GM20431 (cell line): ENCODE results near the gene SETD2.

Experiments used
- in situ Hi-C: fragments of 300-500 bp; cut with MseI, MboI; formaldehyde crosslinking; loops from one replicate; pipeline ENCODE4 v1.15.0; 2020; ENCODE audit warnings: low sequenced_read_pairs; ENCODE audit not compliant: unreplicated experiment

Gene SETD2

GRCh38 chr3:46988616-46989015 lies 175.3 kb downstream of the SETD2 start:
- in situ Hi-C loops = no loop called here

DNA sequence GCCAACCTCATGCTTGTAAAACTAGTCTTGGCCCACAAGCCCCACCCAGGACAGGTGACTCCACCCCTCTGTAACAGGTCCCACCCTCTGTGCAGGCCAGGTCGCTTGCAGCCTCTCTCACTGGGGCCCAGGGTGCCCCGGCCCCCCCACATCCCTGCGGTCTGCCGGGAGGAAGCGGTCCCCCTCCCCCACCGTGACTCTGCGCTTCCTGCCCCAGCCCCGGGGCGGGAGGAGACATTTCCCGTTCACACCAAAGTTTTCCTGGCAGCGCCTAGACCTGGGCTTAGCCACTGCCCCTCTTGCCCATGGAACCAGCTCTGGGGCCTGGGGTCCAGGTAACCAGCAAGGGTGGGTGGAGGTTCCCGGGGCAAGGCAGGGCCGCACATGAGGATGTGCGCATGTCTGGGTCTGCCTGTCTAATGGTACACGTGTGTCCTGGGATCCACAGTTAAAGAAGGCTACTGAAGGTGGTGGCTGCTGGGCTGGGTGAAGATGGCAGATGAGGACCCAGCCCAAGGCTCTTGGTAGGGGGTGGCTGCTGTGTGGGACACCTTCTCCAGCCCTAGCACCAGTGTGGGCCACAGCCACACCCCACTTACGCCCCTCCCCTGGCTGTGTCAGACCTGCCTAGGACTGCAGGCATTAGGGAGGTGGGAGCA lies 176.0 kb downstream of the SETD2 start:
- in situ Hi-C loops = no loop called here

DNA sequence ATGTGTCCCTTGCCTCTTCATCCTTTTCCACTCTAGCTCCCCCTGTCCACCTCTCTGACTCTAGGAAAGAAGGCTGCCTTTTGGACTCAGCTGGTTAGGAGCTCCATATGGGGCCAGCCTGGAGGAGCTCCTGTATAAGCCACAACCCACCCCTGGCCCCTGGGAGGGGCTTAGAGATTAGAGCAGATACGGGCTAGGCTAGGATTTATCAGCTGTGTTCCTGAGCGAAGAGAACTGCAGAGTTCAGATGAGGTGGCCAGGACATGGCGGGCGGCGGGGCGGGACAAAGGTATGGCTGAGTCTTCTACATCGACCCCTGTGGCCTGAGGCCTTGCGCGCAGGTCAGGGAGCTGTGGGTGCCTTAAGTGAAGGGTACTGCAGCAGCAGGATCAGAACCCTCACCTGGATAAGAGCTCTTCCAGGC lies 176.6 kb downstream of the SETD2 start:
- in situ Hi-C loops = no loop called here

GRCh38 chr3:46986782-46987310 lies 177.1 kb downstream of the SETD2 start:
- in situ Hi-C loops = no loop called here

DNA sequence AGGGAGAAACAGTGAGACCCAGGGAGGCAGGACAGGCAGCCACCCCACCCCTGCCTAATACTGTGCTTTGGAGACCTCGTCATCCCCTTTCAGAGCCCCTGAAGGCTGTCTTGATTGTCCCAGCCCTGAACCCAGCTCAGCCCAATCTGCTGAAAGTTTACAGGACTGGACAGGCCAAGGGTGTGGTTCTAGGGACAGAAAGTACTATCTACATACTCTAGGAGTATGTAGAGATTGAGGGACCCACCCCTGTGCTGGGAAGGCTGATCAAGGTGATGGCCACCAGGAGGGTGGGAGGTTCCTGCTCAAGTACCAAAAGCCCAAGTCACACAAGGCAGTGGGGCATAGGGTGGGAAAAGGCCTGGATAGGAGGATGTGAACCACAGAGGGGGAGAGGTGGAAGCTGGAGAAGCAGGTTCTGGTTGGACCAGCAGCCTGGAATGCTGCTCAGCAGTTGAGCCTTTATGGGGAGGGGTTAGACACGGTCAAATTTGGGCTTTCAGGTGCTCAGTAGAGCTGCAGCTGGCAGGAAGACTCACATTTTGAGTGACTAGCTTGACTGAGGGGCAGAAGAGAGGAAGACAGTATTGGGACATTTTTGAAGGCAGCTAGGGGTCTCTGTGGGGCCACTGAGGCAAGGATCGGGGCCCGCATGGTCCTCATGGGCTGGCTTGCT lies 177.7 kb downstream of the SETD2 start:
- in situ Hi-C loops = no loop called here

DNA sequence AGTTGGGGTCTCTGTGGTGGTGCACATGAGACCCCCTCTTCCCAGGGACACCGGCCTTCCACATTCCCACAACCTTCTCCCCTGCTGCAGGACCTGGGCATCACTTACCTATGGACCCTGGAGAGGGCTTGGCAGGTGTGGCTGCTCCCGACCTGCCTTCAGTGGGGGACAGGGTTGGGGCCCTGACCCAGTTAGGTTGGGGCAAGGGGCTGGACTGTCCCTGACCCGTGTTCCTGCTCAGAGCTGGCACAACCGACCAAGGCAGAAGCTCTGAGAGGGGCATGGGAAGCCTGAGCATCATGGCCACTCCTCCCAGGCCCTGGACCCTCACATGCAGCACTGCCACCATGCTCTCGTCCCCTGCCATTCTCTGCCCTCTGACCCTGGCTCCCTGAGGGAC lies 178.3 kb downstream of the SETD2 start:
- in situ Hi-C loops = no loop called here

- in situ Hi-C loops = no loop called here
These were observed 179.1 kb downstream of the SETD2 start for GRCh38 chr3:46984591-46985459.

GRCh38 chr3:46982546-46982945 lies 181.4 kb downstream of the SETD2 start:
- in situ Hi-C loops = no loop called here

DNA sequence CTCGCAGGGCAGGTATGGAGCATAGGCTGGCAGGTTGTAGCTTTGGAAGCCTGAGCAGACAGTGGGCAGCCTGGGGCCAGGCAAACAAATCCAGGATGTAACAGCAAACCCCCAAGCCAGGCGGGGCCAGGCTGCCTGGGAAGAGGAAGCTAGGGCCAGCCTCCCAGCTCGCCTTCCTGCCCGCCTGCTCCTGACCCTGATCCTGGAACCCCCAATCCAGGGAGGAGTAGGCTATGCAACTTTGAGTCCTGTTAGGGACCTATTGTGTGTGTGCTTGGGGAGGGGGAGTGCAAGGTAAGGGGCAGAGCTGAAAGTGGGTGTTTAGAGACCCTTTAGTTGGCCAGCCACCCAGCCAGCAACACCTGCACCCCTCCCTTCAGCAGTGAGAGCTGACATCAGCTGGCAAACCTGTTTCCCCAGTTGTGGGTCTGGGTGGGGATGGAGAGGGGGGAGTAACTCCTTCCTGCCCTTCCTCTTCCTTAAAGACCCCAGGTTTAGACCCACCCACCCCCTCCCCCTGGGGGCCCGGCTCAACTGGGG lies 181.9 kb downstream of the SETD2 start:
- in situ Hi-C loops = no loop called here

- in situ Hi-C loops = no loop called here
These were observed 183.9 kb downstream of the SETD2 start for GRCh38 chr3:46979958-46980497.

- in situ Hi-C loops = no loop called here
These were observed 184.6 kb downstream of the SETD2 start, which contains the start of gene NBEAL2 for GRCh38 chr3:46978985-46979944. NBEAL2 (plus strand) TSS chr3:46979666; CDS start chr3:46979862, 196 bp downstream.

DNA sequence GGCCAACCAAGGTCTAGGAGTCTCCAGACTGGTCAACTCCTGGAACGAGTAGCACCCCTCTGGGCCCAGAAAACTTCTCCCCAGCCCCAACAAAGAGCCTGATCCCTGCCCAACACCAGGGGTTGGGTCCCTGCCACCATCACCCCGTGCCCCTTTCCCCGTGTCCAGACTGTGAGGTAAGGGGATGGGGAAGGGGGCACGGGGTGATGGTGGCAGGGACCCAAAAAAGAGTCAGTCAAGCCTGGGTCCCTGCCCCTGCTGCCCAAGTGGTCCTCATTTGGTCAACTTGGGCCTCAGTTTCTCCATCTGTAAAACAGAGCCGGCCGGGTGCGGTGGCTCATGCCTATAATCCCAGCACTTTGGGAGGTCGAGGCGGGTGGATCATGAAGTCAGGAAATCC lies 185.5 kb downstream of the SETD2 start:
- in situ Hi-C loops = no loop called here

DNA sequence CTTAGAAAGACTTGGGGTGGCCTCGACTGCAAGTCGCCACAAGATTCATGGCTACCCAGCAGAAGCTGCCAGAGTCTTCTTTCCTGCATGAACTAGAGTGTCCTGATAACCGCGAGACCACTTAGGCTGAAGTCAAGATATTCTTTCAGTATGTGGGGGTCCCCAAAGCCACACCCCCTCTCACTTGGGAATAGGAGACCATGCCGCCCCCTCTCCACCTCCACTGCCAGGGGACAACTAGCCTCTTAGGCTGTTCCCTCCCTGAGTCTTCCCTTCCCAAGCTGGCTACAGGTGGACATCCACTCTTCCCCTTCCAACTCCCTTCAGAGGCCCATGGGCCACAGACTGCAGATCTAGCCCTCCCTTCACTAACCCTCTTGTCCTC lies 186.1 kb downstream of the SETD2 start:
- in situ Hi-C loops = no loop called here

DNA sequence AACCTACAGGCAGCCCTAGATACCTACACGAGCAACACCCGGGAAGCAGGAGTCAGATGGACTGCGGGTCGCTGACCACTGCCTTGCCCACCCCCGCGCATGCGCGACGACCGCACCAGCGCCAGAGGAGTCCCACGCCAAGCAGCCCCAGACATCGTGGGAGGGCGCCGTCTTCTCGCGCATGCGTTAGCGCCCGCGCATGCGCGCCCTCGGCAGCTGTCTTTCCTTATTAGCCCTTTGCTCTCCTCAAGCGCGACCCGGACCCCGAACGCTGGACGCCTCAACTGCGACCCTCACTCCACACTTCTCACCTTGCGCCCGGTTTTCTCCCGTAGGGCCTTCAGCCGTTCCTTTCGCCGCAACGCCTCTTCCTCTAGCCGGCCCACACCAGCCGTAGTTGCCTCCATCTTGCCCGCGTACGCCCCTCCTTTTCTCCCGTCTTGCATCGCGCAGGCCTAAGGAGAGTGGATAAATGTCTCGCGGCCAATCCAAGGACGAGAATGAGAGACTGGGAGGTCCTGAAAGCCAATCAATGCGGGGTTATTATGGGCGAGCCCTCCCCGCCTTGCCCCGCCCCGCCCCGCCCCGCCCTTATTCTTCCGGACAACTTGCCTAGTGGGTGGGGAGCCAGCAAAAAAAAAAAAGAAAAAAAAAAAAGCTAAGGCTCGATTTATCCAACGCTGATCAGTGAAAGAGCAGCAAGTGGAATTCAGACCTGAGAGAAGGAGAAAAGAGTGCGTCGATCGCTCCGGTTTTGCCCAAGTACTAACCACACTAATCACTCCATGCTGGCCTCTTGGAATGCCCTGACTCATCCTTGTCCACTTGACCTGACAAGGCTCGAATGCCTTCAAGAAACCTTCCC lies 187.4 kb downstream of the SETD2 start, which contains the start of gene CCDC12:
Gene CCDC12, minus strand, starts transcription at position 420 of the 865 bp plus-strand sequence. Its CDS starts 13 bp downstream, at position 407.
- in situ Hi-C loops = no loop called here

GRCh38 chr3:46974421-46975171 lies 189.3 kb downstream of the SETD2 start:
- in situ Hi-C loops = no loop called here

DNA sequence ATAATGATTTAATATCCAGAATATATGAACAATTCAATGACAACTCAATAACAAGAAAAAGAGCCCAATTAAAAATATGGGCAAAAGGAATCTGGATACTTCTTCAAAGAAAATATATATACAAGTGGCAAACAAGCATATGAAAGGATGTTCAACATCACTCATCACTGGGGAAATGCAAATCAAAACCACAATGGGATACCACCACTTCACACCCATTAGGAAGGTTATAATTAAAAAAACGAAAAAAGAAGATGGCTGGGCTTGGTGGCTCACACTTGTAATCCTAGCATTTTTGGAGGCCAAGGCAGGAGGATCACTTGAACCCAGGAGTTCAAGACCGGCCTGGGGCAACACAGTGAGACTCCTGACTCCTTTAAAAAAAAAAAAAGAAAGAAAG lies 191.5 kb downstream of the SETD2 start:
- in situ Hi-C loops = no loop called here

DNA sequence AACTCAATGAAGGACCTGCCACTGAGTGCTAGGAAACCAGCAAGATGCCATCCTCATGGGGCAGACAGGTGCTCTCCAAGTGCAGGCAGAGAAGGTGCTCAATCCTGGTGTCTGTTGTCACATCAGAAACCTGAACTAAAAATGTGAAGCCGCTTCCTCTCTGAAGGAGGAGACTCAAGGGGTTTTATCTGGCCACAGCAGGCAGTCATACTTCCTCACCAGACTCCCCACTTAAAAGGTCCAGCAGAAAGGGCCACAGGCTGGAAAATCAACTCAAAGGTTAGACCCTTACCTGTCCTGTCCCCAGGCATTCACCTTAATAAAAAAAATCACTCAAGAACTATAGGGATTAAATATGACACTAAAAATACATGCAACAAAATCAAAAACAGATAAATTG lies 192.2 kb downstream of the SETD2 start:
- in situ Hi-C loops = no loop called here
